ENCODE results near the gene SEC11A. TPM values are rescaled to one million over a fixed set of nuclear protein-coding genes. Genes with fewer than 3 reads are reported as not detected.

Gene SEC11A
- total RNA-seq, 1 experiment from 2014 or later, result 192 TPM

- DNase-seq (ENCODE audit: unreplicated experiment), result peak; percentile 17
- H3K36me3 Mint-ChIP-seq (ENCODE audit: insufficient read depth, unreplicated experiment), result peaks cover 68% of the 10 kb centered on the region
- ChIA-PET CTCF (interaction anchor here (0.6 to 0.8 kb wide), 2 partner anchors 25 to 28 kb away, joined by 3 to 4 read pairs; no protein-coding TSS in a partner anchor), POLR2A (interaction anchor here (0.6 to 1.1 kb wide), 2 partner anchors 30 to 51 kb away, joined by 3 read pairs; partner anchors contain the start of gene WDR73)
- TF ChIP-seq CTCF (IDR thresholded peaks at IDR 0.05; ENCODE audit: unreplicated experiment), result no peak
- intact Hi-C loops (cut with micrococcal nuclease), result loop anchor here (2.0 kb wide), 1 partner anchor 29 kb away; the partner anchor contains the start of gene WDR73
- H3K27me3 Mint-ChIP-seq (ENCODE audit: insufficient read depth, unreplicated experiment), result no peaks in the 10 kb centered on the region
- H3K27ac Mint-ChIP-seq (ENCODE audit: low read depth, unreplicated experiment), result no peak overlapping the region
- BruUV-seq (replicated peaks), result no TSS peak
- no peak overlapping the region for H3K4me3 Mint-ChIP-seq (ENCODE audit: unreplicated experiment)
- no peaks in the 10 kb centered on the region for H3K9me3 Mint-ChIP-seq (ENCODE audit: unreplicated experiment)
- peaks cover 12% of the 10 kb centered on the region for H3K4me1 Mint-ChIP-seq (ENCODE audit: insufficient read depth, unreplicated experiment)
Observed at GRCh38 chr15:84684092-84684491, 31.8 kb downstream of the SEC11A start.

GRCh38 chr15:84681831-84682230 is 34.1 kb downstream of the SEC11A start:
- H3K27ac Mint-ChIP-seq (ENCODE audit: low read depth, unreplicated experiment), result no peak overlapping the region
- peaks cover 12% of the 10 kb centered on the region for H3K4me1 Mint-ChIP-seq (ENCODE audit: insufficient read depth, unreplicated experiment)
- TF ChIP-seq CTCF (IDR thresholded peaks at IDR 0.05; ENCODE audit: unreplicated experiment), result no peak
- H3K4me3 Mint-ChIP-seq (ENCODE audit: unreplicated experiment), result no peak overlapping the region
- POLR2A ChIA-PET, result interaction anchor here (0.6 to 1.8 kb wide), 2 partner anchors 33 to 245 kb away, joined by 3 read pairs; no protein-coding TSS in a partner anchor
- no TSS peak for BruUV-seq (replicated peaks)
- H3K9me3 Mint-ChIP-seq (ENCODE audit: unreplicated experiment), result no peaks in the 10 kb centered on the region
- CTCF ChIA-PET, result interaction anchor here (0.7 to 1.1 kb wide), 2 partner anchors 94 to 362 kb away, joined by 4 read pairs; no protein-coding TSS in a partner anchor
- intact Hi-C loops (cut with micrococcal nuclease), result no loop called here
- DNase-seq (ENCODE audit: unreplicated experiment), result peak; percentile 59
- peaks cover 71% of the 10 kb centered on the region for H3K36me3 Mint-ChIP-seq (ENCODE audit: insufficient read depth, unreplicated experiment)
- no peaks in the 10 kb centered on the region for H3K27me3 Mint-ChIP-seq (ENCODE audit: insufficient read depth, unreplicated experiment)

DNA sequence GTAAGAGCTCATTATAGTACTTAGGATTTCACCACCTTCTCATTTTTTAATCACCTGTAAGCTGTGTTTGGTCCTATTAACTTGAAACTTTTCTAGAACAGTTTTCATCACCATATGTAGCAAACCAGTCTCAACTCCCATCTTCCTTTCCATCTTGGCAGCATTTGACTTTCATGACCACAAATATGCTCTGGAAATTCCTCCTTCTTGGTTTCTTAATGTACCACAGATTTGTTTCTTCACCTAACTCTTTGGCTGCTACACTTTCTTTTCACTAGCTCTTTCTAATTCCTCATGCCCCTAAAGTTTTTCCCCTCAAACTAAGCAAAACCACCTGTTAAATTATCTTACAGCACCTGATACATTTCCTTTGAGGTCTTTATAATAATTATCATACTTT is 44.7 kb downstream of the SEC11A start:
- H3K4me3 Mint-ChIP-seq (ENCODE audit: unreplicated experiment), result no peak overlapping the region
- BruUV-seq (replicated peaks), result no TSS peak
- H3K36me3 Mint-ChIP-seq (ENCODE audit: insufficient read depth, unreplicated experiment), result peaks cover 79% of the 10 kb centered on the region
- no peak for TF ChIP-seq CTCF (IDR thresholded peaks at IDR 0.05; ENCODE audit: unreplicated experiment)
- DNase-seq (ENCODE audit: unreplicated experiment), result peak; percentile 35
- no peaks in the 10 kb centered on the region for H3K9me3 Mint-ChIP-seq (ENCODE audit: unreplicated experiment)
- ChIA-PET POLR2A (interaction anchor here (0.7 to 1.5 kb wide), 5 partner anchors 17 to 103 kb away, joined by 3 to 4 read pairs (median 3); partner anchors contain the start of gene WDR73), CTCF (interaction anchor here (0.6 kb wide), 1 partner anchor 9 kb away, joined by 3 read pairs; no protein-coding TSS in a partner anchor)
- H3K4me1 Mint-ChIP-seq (ENCODE audit: insufficient read depth, unreplicated experiment), result peaks cover 13% of the 10 kb centered on the region
- no peaks in the 10 kb centered on the region for H3K27me3 Mint-ChIP-seq (ENCODE audit: insufficient read depth, unreplicated experiment)
- intact Hi-C loops (cut with micrococcal nuclease), result no loop called here
- peak overlapping the region; percentile 65 for H3K27ac Mint-ChIP-seq (ENCODE audit: low read depth, unreplicated experiment)

DNA sequence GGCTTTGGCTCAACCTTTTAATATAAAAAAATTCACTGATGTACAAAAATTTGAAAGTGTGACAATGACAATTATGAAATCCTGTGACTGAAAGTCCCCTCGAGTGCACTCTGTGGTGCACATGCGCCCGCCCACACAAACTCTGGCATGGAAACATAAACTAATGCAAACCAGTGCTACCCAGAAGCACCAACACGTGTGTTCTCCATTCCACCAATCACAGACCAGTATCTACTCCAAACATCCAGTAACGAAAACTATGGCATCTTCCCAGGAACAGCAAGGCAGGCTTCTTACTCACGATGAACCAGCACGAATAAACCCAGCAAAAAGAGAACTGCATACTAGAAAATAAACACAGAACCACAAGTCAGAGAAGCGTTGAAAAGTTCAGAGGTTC is 46.2 kb downstream of the SEC11A start:
- ChIA-PET CTCF (no interaction called here), POLR2A (interaction anchor here (0.7 to 2.1 kb wide), 2 partner anchors 11 to 16 kb away, joined by 3 to 6 read pairs; no protein-coding TSS in a partner anchor)
- Mint-ChIP-seq H3K36me3 (ENCODE audit: insufficient read depth, unreplicated experiment) (peaks cover 83% of the 10 kb centered on the region), H3K4me3 (ENCODE audit: unreplicated experiment) (no peak overlapping the region), H3K4me1 (ENCODE audit: insufficient read depth, unreplicated experiment) (peaks cover 13% of the 10 kb centered on the region), H3K27ac (ENCODE audit: low read depth, unreplicated experiment) (no peak overlapping the region), H3K9me3 (ENCODE audit: unreplicated experiment) (no peaks in the 10 kb centered on the region), H3K27me3 (ENCODE audit: insufficient read depth, unreplicated experiment) (no peaks in the 10 kb centered on the region)
- no peak for DNase-seq (ENCODE audit: unreplicated experiment)
- TF ChIP-seq CTCF (IDR thresholded peaks at IDR 0.05; ENCODE audit: unreplicated experiment), result no peak
- TSS peak; percentile 92 for BruUV-seq (replicated peaks)
- intact Hi-C loops (cut with micrococcal nuclease), result no loop called here

Data from MCF 10A (cell line).